Ramos (cell line): ENCODE data around the gene CRISP2.
"Not testable (repeated sequence)": the region's sequence is repeated elsewhere in the genome, so short reads cannot be mapped to it uniquely, and the experiment has no call there.

Source experiments
- in situ Hi-C: fragments of 300-500 bp; cut with MboI; formaldehyde crosslinking; loops from one replicate; pipeline ENCODE4 v1.14.3; 2022; ENCODE audit warnings: low sequenced_read_pairs; ENCODE audit not compliant: unreplicated experiment

The CRISP2 gene

GRCh38 chr6:49713346-49713745, at the start of gene CRISP2:
Gene CRISP2 (minus strand): TSS chr6:49713543. CDS start chr6:49709196, 4,347 bp downstream.
- in situ Hi-C loops: no loop called here

- in situ Hi-C loops: no loop called here
Measured at GRCh38 chr6:49744259-49744658, 30.9 kb upstream of the CRISP2 start, which contains the start of gene CRISP3. Gene CRISP3 (minus strand): TSS chr6:49744388. CDS start chr6:49744367, 21 bp downstream.

- in situ Hi-C loops: no loop called here
Measured at GRCh38 chr6:49743429-49743828, 30.1 kb upstream of the CRISP2 start.

GRCh38 chr6:49739423-49739822, 26.1 kb upstream of the CRISP2 start:
- in situ Hi-C loops: no loop called here

- in situ Hi-C loops: no loop called here
Measured at GRCh38 chr6:49736017-49736508, 22.7 kb upstream of the CRISP2 start.

GRCh38 chr6:49733680-49734079, 20.3 kb upstream of the CRISP2 start:
- in situ Hi-C loops: no loop called here

- in situ Hi-C loops: no loop called here
Measured at GRCh38 chr6:49732781-49733180, 19.4 kb upstream of the CRISP2 start.

- in situ Hi-C loops: no loop called here
Measured at GRCh38 chr6:49730251-49730650, 16.9 kb upstream of the CRISP2 start.

GRCh38 chr6:49723917-49724316, 10.6 kb upstream of the CRISP2 start:
- in situ Hi-C loops: not testable (repeated sequence)

- in situ Hi-C loops: no loop called here
Measured at GRCh38 chr6:49721297-49721696, 8.0 kb upstream of the CRISP2 start.

GRCh38 chr6:49720372-49720771, 7.0 kb upstream of the CRISP2 start:
- in situ Hi-C loops: no loop called here

- in situ Hi-C loops: no loop called here
Measured at GRCh38 chr6:49698478-49698877, 14.9 kb downstream of the CRISP2 start.

- in situ Hi-C loops: no loop called here
Measured at GRCh38 chr6:49693512-49693911, 19.8 kb downstream of the CRISP2 start.

- in situ Hi-C loops: no loop called here
Measured at GRCh38 chr6:49692534-49692933, 20.8 kb downstream of the CRISP2 start.

- in situ Hi-C loops: no loop called here
Measured at GRCh38 chr6:49676671-49677281, 36.6 kb downstream of the CRISP2 start.

GRCh38 chr6:49675816-49676215, 37.5 kb downstream of the CRISP2 start:
- in situ Hi-C loops: no loop called here

- in situ Hi-C loops: no loop called here
Measured at GRCh38 chr6:49668083-49668511, 45.2 kb downstream of the CRISP2 start.

- in situ Hi-C loops: no loop called here
Measured at GRCh38 chr6:49666930-49667757, 46.2 kb downstream of the CRISP2 start.

GRCh38 chr6:49666480-49666879, 46.9 kb downstream of the CRISP2 start:
- in situ Hi-C loops: no loop called here

GRCh38 chr6:49664817-49665216, 48.5 kb downstream of the CRISP2 start:
- in situ Hi-C loops: no loop called here

GRCh38 chr6:49664054-49664453, 49.3 kb downstream of the CRISP2 start:
- in situ Hi-C loops: not testable (repeated sequence)
